ENCODE measurements around the gene MAP1LC3B2. TPM values are rescaled to one million over a fixed set of nuclear protein-coding genes. Genes with fewer than 3 reads are reported as not detected.
A peak's percentile ranks its signal among the peaks of the same experiment; 100 is the strongest.

The MAP1LC3B2 gene
- total and polyA plus RNA-seq, 2 of the 13 experiments (the other 11 are each of a cell fraction or from before 2014, with no cell fraction given) = 0.60 to 2.2 TPM

- TF ChIP-seq KMT2B (CRISPR knock-in tag; IDR thresholded peaks at IDR 0.05) (no peak), ZNF713 (CRISPR knock-in tag; IDR thresholded peaks at IDR 0.05) (no peak), SKIL (CRISPR knock-in tag; IDR thresholded peaks at IDR 0.05; ENCODE audit: borderline replicate concordance) (peak; percentile 41; the same call in 1 of the 2 replicates), ZFYVE20 (CRISPR knock-in tag; IDR thresholded peaks at IDR 0.05; ENCODE audit: borderline replicate concordance, low read depth) (no peak), HMG20A (CRISPR knock-in tag; IDR thresholded peaks at IDR 0.05; ENCODE audit: borderline replicate concordance) (peak; percentile 95), ZHX1 (CRISPR knock-in tag; IDR thresholded peaks at IDR 0.05; ENCODE audit: low read depth) (no peak), SRF (IDR thresholded peaks at IDR 0.05; ENCODE audit: low read depth, low read length) (no peak), ARID5B (CRISPR knock-in tag; IDR thresholded peaks at IDR 0.05) (peak; percentile 96), HNRNPLL (IDR thresholded peaks at IDR 0.05; ENCODE audit: low read depth, low read length, poor library complexity, severe bottlenecking) (no peak), ATF5 (CRISPR knock-in tag; IDR thresholded peaks at IDR 0.05; ENCODE audit: low read depth) (no peak), JARID2 (CRISPR knock-in tag; IDR thresholded peaks at IDR 0.05; ENCODE audit: insufficient replicate concordance) (no peak), TOE1 (CRISPR knock-in tag; IDR thresholded peaks at IDR 0.05) (no peak), NCOA2 (CRISPR knock-in tag; IDR thresholded peaks at IDR 0.05) (peak; percentile 86), ZNF558 (CRISPR knock-in tag; IDR thresholded peaks at IDR 0.05; ENCODE audit: borderline replicate concordance) (no peak), THYN1 (CRISPR knock-in tag; IDR thresholded peaks at IDR 0.05; ENCODE audit: borderline replicate concordance, low read depth) (no peak), KAT7 (CRISPR knock-in tag; IDR thresholded peaks at IDR 0.05; ENCODE audit: borderline replicate concordance) (no peak), PHF5A (CRISPR knock-in tag; IDR thresholded peaks at IDR 0.05; ENCODE audit: low read depth, unreplicated experiment) (no peak), ZNF253 (CRISPR knock-in tag; IDR thresholded peaks at IDR 0.05; ENCODE audit: borderline replicate concordance) (no peak)
Observed at GRCh38 chr12:116529048-116529447, 30.1 kb upstream of the MAP1LC3B2 start (continued).
